Neural cell (in vitro differentiated cells): ENCODE results near the gene GIPC3. TPM values are rescaled to one million over a fixed set of nuclear protein-coding genes. Genes with fewer than 3 reads are reported as not detected.
"Not testable (repeated sequence)": the region's sequence is repeated elsewhere in the genome, so short reads cannot be mapped to it uniquely, and the experiment has no call there.

Experiments used
- H2AFZ ChIP-seq: fragments of 200-600, 300-800 bp; sonication (generic), shearing (Covaris generic); 2 replicates; pipeline ENCODE4 v1.6.0; 2014; ENCODE audit warnings: low read depth, mild to moderate bottlenecking, antibody characterized with exemption, low read length, moderate library complexity
- H3F3A ChIP-seq: fragments of 200-600 bp; shearing (Covaris generic); 2 replicates; pipeline ENCODE4 v1.6.1; 2016; ENCODE audit warnings: mild to moderate bottlenecking, moderate library complexity, mixed read lengths, antibody characterized with exemption, low read length; ENCODE audit not compliant: insufficient read depth, poor library complexity, severe bottlenecking
- H3K27ac ChIP-seq: fragments of 200-600, 300-800 bp; sonication (generic), shearing (Covaris generic); 2 replicates; pipeline ENCODE4 v1.5.1; 2014; ENCODE audit warnings: mild to moderate bottlenecking, low read length, moderate library complexity
- H3K27me3 ChIP-seq: fragments of 300-800, 200-600 bp; sonication (generic), shearing (Covaris generic); 2 replicates; pipeline ENCODE4 v1.6.0; 2014; ENCODE audit warnings: mild to moderate bottlenecking, low read depth, low read length, moderate library complexity; ENCODE audit not compliant: insufficient read depth
- H3K36me3 ChIP-seq: fragments of 300-800, 200-600 bp; sonication (generic), shearing (Covaris generic); 2 replicates; pipeline ENCODE4 v1.5.1; 2014; ENCODE audit warnings: mild to moderate bottlenecking, antibody characterized with exemption, low read length, moderate library complexity; ENCODE audit not compliant: insufficient read depth
- H3K4me2 ChIP-seq: fragments of 300-800, 200-600 bp; sonication (generic), shearing (Covaris generic); 2 replicates; pipeline ENCODE4 v1.6.0; 2014; ENCODE audit warnings: mild to moderate bottlenecking, low read length
- H3K4me3 ChIP-seq: fragments of 300-800, 200-600 bp; sonication (generic), shearing (Covaris generic); 2 replicates; pipeline ENCODE4 v1.5.1; 2014; ENCODE audit warnings: mild to moderate bottlenecking, low read length, moderate library complexity
- H3K79me2 ChIP-seq: fragments of 200-600 bp; shearing (Covaris generic); replicated peaks from 2 replicates; pipeline ENCODE4 v1.6.0; 2014; ENCODE audit warnings: mild to moderate bottlenecking, low read length, moderate library complexity; ENCODE audit not compliant: insufficient read depth
- H3K9ac ChIP-seq: fragments of 300-800, 200-600 bp; sonication (generic), shearing (Covaris generic); 2 replicates; pipeline ENCODE4 v1.6.1; 2016; ENCODE audit warnings: mild to moderate bottlenecking, low read length, mixed read lengths
- H3K9me2 ChIP-seq: fragments of 200-600 bp; shearing (Covaris generic); 2 replicates; pipeline ENCODE4 v1.6.1; 2016; ENCODE audit warnings: mild to moderate bottlenecking, low read length, mixed read lengths; ENCODE audit not compliant: insufficient read depth
- H3K9me3 ChIP-seq: fragments of 200-600, 300-800 bp; sonication (generic), shearing (Covaris generic); 2 replicates; pipeline ENCODE4 v1.6.1; 2016; ENCODE audit warnings: mild to moderate bottlenecking, mixed run types, low read length, moderate library complexity, mixed read lengths
- H4K20me1 ChIP-seq: fragments of 200-600 bp; shearing (Covaris generic); 2 replicates; pipeline ENCODE4 v1.6.1; 2016; ENCODE audit warnings: mild to moderate bottlenecking, mixed run types; ENCODE audit not compliant: insufficient read depth
- CTCF ChIP-seq: fragments of 450-650 bp; IDR thresholded peaks from 2 replicates; pipeline ENCODE4 v1.5.1; 2014; ENCODE audit warnings: antibody characterized with exemption, mild to moderate bottlenecking, moderate library complexity; ENCODE audit not compliant: poor library complexity, severe bottlenecking
- EP300 ChIP-seq: fragments of 450-650 bp; conservative IDR thresholded peaks from 2 replicates; pipeline ENCODE4 v1.6.1; 2014; ENCODE audit warnings: antibody characterized with exemption, mild to moderate bottlenecking, moderate library complexity; ENCODE audit not compliant: poor library complexity, severe bottlenecking
- EZH2 ChIP-seq: fragments of 200-600, 300-800 bp; shearing (Covaris generic), sonication (generic); IDR thresholded peaks from 2 replicates; pipeline ENCODE4 v1.6.1; 2014; ENCODE audit warnings: antibody characterized with exemption, low read length, borderline replicate concordance, mild to moderate bottlenecking; ENCODE audit not compliant: insufficient read depth, poor library complexity, severe bottlenecking
- MXI1 ChIP-seq: fragments of 450-650 bp; conservative IDR thresholded peaks from 2 replicates; pipeline ENCODE4 v1.6.1; 2014; ENCODE audit warnings: antibody characterized with exemption, mild to moderate bottlenecking; ENCODE audit not compliant: poor library complexity, severe bottlenecking
- POLR2AphosphoS5 ChIP-seq: IDR thresholded peaks from 2 replicates; pipeline ENCODE4 v1.6.1; 2012
- RAD21 ChIP-seq: fragments of 450-650 bp; conservative IDR thresholded peaks from 2 replicates; pipeline ENCODE4 v1.6.1; 2014; ENCODE audit warnings: antibody characterized with exemption, mild to moderate bottlenecking, moderate library complexity
- REST ChIP-seq: IDR thresholded peaks from 2 replicates; pipeline ENCODE4 v1.6.1; 2012; ENCODE audit warnings: borderline replicate concordance
- SMC3 ChIP-seq: fragments of 450-650 bp; conservative IDR thresholded peaks from 2 replicates; pipeline ENCODE4 v1.6.1; 2014; ENCODE audit warnings: antibody characterized with exemption, mild to moderate bottlenecking, moderate library complexity; ENCODE audit not compliant: poor library complexity
- TAF1 ChIP-seq: IDR thresholded peaks from 2 replicates; pipeline ENCODE4 v1.6.1; 2012; ENCODE audit warnings: low read depth
- polyA plus RNA-seq: library from polyadenylated mRNA; depleted of rRNA; stranded (reverse); fragments of >200 nt; gene quantifications from 2 replicates; pipeline ENCODE4 v1.2.3, GENCODE V29; 2014

The GIPC3 gene
- polyA plus RNA-seq, 1 donor from 2014 or later, result not detected

- Histone ChIP-seq H3K27ac (no peak overlapping the region), H3K36me3 (no peaks in the 10 kb centered on the region), H3K4me3 (no peak overlapping the region), H3F3A (no peaks in the 10 kb centered on the region), H2AFZ (no peak overlapping the region), H3K27me3 (no peaks in the 10 kb centered on the region), H3K9me3 (no peaks in the 10 kb centered on the region), H3K9ac (no peak overlapping the region), H3K4me2 (no peak overlapping the region), H3K9me2 (no peaks in the 10 kb centered on the region), H4K20me1 (no peaks in the 10 kb centered on the region), H3K79me2 (no peaks in the 10 kb centered on the region)
- TF ChIP-seq MXI1 (no peak), SMC3 (no peak), CTCF (no peak), EZH2 (no peak), TAF1 (no peak), POLR2AphosphoS5 (no peak), RAD21 (no peak), REST (no peak)
Measured at GRCh38 chr19:3563709-3564524, 21.4 kb upstream of the GIPC3 start.

- H3K4me3 ChIP-seq, result no peak overlapping the region
- H3F3A ChIP-seq, result no peaks in the 10 kb centered on the region
- H3K9me2 ChIP-seq, result no peaks in the 10 kb centered on the region
- no peak overlapping the region for H2AFZ ChIP-seq
- no peaks in the 10 kb centered on the region for H3K79me2 ChIP-seq
- no peaks in the 10 kb centered on the region for H3K9me3 ChIP-seq
- no peak overlapping the region for H3K27ac ChIP-seq
- H3K27me3 ChIP-seq, result no peaks in the 10 kb centered on the region
- no peak overlapping the region for H3K4me2 ChIP-seq
- no peak overlapping the region for H3K9ac ChIP-seq
- TF ChIP-seq TAF1 (no peak), CTCF (no peak), RAD21 (no peak), REST (no peak), MXI1 (no peak), EP300 (no peak), EZH2 (no peak), POLR2AphosphoS5 (no peak), SMC3 (no peak)
- no peaks in the 10 kb centered on the region for H3K36me3 ChIP-seq
- no peaks in the 10 kb centered on the region for H4K20me1 ChIP-seq
Measured at GRCh38 chr19:3565139-3565538, 20.1 kb upstream of the GIPC3 start.

DNA sequence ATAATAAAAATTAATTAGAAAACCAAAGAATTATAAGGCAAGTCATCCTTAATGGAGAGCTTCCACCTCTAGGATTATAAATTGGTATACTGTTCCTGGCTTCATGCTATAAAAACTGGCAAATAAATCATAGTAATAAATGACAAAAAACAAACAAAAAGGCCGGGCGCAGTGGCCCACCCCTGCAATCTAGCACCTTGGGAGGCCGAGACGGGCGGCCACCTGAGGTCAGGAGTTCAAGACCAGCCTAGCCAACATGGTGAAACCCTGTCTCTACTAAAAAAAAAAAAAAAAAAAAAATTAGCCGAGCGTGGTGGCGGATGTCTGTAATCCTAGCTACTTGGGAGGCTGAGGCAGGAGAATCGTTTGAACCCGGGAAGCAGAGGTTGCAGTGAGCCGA, 15.2 kb upstream of the GIPC3 start:
- H3K27ac ChIP-seq, H3K4me3 ChIP-seq, H3K9me3 ChIP-seq, H3K9ac ChIP-seq, H3K9me2 ChIP-seq, H4K20me1 ChIP-seq, H3K27me3 ChIP-seq, H3F3A ChIP-seq, H3K79me2 ChIP-seq, H3K4me2 ChIP-seq, H2AFZ ChIP-seq, H3K36me3 ChIP-seq: not testable (repeated sequence)
